GM18520 (cell line): Measurements from ENCODE around the gene ASPSCR1.

Source experiments
- ATAC-seq: cut with Tn5 transposase; IDR thresholded peaks from one replicate; pipeline ENCODE4 v1.9.1; 2021; ENCODE audit not compliant: unreplicated experiment

Gene ASPSCR1

DNA sequence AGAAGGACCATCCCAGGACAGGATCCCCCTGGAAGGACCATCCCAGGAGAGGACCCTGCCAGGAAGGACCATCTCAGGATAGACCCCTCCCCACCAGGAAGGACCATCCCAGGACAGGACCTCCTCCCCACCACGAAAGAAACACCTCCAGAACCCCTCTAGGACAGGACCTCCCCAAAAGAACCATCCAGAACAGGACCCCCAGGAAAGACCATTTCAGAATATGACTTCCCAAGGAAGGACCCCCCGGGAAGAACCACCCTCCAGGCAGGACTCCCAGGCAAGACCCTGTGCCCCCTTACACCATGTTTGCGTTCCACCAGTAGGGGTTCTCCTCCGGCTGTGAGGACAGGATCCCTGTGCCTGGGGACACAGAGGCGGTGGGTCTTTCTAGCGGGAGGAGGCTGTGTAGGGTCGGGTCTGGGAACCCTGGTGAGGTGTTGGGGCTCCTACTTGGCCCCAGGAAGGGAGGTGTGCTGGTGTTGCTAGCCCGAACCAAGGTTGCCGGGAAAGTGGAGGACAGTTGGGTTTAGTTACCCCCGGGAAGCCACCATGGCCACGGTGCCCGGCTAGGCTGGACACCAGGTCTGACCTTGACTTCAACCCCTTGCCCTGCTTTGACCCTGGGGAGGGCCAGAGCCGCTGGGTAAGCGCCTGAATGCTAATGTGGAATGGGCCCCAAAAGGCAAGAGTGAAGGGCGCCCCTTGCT, 18.6 kb upstream of the ASPSCR1 start:
- ATAC-seq: no peak

DNA sequence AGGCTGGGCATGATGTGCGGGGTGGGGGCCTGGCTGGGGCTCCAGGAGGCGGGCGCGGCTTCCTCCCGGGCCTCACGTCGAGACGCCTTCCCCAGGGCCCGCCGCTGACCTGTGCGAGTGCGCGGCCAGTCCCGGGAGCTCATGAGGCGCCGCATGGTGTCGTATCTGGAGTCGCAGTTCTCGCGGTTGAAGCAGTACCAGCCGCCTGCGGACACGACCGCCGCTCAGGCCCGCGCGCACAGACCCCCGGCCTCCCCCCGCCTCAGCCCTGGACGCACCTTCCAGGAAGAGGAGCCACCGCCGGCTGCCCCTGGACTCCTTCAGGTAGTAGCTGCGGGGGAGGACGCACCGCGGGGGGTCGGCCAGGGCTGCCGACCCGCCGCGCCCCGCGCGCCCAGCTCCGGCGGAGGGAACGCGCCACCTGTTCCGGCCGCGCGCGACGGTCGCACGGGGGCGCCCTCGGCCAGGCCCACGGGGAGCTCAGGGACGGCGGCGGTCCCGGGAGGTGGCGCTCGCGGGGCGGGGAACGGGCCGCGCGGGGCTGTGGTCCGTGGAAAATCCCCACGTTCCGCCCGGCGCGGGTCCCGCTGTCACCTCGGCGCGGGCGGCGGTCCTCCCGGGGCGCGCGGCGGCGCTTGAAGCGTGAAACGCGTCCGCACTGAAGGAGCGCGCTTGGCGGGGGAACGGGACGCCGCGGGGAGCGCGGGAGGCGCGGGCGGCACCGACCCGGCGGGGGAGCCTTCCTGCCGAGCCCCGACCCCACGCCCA, 17.9 kb upstream of the ASPSCR1 start:
- ATAC-seq: no peak

DNA sequence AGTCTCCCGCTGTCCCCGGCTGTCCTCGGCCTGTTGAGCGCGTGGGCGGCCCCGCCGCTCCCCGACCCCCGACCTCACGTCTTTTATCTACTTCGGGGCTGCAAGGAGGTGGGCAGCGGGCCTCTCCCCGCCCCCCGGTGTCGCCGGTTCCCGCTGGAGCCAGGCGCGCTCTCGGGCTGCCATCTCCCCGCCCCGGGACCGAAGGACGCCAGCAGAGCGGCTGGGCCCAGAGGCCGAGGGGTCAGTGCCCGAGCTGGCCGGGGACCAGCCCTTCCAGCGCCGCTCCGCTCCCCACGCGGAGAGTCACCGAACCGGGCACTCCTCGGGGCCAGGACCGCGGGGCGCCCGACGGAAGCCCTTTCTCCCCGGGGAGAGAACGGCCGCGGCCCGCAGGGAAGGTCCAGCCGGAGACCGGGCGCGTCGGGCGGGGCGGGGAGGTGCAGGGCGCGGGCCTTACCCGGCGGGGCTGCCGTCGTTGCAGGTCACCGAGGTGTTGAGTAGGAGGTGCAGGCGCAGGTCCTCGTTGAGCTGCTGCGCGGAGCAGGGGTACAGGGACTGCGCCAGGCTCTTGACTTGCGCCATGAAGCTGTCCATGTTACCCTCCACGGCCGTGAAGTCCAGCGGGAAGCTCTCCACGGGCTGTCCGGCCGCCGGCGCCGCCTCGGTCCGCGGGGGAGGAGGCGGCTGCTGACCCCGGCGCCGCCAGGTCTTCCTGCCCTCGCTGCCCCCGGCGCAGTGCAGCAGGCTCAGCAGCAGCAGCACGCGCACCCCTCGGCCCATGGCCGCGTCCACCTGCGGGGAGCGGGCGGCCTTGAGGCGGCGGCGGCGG, 17.1 kb upstream of the ASPSCR1 start:
- no peak for ATAC-seq

DNA sequence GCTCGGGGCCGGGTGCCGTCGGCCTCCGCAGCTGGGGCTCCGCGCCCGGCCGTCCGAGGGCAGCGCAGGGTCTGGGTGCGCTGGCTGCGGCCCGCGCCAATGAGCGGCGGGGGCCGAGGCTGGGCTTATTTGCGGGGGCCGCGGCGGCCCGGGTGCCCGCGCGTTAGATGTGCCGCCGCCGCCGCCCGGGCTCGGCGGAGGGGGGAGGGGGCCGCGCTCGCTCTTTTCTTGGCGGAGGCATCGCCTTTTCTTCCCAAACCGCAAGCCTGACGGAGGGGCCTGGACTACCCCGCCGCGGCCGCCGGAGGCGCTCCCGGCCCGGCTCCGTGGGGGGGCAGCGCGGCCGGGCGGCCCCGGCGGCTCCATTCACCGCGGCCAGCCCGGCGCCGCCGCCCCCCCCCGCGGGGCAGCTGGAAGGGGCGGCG, 16.3 kb upstream of the ASPSCR1 start, which contains the start of gene NOTUM:
Gene NOTUM (minus strand): TSS at position 101 of the 425 bp plus-strand sequence. CDS start 278 bp downstream, outside the sequence.
- no peak for ATAC-seq

DNA sequence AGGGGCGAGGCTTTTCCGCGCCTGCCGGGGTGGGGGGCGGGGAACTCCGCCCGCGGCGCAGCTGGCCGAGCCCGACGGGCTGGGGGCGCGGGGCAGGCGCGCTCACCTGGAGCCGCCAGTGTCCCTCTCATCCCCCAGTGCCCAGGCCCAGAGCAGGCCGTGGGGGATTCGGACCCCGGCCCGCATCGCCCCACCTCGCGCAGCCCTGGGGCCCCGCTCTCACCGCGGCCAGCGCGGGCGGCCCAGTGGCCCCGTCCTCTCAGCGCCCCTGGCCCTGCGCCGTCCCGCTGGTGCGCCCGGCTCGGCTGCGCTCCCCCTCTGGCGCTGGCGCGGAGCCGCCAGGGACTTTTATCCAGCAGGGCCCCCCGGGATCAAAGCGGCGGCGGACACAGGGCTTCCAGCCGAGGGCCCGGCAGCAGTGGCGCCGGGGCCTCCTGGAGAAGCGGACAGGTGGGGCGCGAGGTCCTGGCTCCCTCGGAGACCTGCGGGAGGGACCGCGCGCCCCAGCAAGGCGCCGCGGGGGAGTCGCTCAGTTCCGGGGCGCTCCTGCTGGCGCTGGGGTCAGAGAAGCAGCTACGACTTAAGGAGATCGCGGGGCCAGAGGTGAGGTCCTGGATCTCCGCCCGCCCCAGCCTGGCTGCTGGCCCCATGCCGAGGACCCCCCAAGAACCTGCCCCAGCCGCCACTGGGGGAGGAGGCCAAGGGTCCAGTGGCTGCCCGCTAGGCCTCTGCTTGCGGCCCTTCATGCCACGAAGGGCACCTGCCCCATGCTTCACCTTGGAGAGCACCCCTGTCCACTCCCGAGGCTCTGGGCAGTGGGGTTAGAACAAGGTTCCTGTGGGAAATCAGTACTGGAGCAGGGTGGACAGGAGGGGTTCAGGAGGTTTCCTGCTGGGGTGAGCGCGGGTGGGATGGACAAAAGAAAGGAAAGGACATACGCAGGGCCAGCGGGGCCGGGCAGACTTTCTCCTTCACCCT, 15.6 kb upstream of the ASPSCR1 start:
- ATAC-seq: no peak

DNA sequence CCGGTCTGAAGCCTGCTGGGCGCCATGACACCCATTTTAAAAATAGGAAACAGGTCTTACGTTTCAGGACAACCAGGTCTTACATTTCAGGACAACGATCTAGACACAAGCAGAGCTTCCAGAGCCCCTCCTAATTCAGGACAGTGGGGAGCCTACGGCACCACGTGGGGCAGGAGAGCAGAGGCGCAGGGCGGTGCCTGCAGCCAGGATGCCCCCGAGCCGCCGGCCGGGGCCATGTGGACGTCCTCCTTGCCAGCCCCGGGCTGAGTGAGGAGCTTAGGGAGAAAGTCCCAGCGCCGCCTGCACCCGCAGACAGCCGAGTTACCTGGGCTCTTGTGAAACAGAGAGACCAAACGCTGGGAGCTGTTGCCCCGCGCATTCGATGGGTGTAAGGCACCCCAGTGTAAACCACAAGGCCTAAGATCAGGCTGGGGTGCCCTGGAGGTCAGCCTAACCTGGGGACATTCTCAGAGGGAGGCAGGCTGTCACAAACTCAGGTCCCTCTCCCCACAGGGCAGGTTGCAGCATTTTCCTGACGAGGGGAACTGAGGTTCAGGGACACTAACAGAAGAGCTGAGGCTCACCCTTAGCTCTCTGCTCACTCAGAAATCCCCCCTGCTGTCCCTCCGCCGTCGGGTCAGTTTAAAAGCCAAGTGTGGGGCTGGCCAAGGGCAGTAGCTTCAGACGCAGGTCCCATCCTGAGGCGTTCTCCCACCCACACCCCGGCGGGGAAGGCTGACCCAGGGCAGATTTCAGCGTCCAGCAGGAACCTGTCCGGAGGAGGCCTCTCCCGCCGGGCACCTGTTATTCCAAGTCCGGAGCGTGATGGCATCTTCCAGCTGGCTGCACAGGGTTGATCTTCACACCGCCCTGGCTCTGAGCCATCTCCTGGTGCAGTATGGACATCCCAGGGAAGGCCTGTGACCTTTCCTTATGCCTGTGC, 14.7 kb upstream of the ASPSCR1 start:
- ATAC-seq: no peak

DNA sequence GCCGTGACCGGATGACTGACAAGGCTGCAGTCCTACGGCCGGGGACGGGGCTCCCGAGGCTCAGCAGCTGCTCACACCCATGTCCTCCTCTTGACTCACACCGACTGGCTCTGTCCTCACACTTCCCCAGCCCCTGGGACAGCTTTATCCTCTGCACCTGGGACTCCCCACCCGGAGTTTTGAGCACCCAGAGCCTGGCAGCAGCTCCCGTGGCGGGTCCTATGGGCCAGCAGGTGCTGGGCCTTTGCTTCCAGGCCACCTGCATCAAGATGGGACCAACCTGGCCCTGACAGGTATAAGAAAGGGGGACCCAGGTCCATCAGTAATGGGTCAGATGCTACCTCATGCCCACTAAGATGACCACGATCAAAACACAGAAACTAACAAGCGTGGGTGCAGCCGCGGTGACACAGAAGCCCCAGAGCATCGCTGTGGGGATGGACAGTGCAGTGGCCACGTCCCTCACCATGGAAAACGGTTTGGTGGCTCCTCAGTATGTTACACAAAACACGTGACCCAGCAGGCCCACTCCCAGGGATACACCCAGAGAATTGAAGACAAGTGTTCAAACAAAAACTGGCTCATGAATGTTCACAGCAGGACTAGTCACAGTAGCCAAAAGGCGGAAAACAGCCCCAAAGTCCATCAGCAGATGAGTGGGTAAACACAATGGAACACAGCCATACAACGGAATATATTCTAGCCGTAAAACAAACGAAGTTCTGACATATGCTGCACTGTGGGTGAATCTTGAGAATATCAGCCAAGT, 13.2 kb upstream of the ASPSCR1 start:
- ATAC-seq: no peak

DNA sequence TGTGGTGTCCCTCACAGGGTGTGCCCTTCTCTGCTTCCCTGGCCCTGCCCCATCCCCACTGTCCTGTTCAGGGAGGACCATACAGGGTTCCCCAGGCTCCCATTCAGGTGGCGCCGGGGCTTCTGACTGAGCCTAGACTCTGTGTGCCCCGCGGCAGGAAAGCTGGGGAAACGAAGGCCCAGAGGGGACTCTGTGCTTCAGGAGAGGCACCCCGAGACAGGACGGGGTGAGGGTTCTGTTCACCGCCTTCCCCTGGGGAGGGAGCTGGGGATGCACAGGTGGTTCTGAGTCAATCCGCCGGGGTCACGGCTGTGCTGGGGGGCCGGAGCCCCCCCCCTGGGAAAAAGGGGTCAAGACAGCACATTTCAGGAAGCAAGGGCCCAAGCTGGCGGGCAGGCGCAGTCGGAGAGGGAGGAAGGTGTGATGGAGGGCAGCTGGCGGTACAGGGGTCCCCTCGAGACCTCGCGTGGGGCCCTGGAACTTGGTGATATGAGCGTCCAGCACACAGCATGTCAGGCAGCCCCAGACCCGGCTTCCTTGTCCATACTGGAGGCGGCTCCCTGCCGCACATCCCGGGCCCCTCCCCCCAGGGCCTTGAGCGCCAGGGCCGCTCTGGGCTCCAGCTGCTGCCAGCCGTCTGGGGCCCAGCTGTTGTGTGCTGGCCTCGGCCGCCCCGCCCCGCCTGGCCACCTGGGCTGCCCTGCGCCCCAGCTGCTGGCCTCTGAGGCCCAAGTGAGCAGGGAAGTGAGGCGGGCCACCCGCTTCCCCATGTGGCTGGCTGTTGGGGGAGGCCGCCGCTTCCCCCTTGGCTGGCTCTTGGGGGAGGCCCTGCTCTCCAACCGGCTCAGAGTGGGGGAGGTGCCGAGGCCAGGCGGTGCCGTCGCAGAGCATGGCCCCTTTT, 10.8 kb upstream of the ASPSCR1 start:
- no peak for ATAC-seq

DNA sequence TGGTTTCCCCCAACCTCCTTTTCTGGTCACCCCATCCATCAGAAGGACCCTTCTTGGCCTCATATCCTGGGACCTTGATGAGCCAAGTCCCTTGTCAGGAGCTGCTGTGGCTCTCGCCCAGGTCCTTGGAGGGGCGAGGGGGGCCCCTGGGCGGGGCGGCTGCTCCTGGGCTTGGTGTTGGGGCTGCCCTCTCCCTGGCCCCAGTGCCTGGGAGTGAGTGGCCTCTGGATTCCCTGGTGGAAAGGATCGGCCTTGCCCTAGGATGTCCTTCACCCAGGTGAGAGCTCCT, 10.2 kb upstream of the ASPSCR1 start:
- ATAC-seq: no peak

DNA sequence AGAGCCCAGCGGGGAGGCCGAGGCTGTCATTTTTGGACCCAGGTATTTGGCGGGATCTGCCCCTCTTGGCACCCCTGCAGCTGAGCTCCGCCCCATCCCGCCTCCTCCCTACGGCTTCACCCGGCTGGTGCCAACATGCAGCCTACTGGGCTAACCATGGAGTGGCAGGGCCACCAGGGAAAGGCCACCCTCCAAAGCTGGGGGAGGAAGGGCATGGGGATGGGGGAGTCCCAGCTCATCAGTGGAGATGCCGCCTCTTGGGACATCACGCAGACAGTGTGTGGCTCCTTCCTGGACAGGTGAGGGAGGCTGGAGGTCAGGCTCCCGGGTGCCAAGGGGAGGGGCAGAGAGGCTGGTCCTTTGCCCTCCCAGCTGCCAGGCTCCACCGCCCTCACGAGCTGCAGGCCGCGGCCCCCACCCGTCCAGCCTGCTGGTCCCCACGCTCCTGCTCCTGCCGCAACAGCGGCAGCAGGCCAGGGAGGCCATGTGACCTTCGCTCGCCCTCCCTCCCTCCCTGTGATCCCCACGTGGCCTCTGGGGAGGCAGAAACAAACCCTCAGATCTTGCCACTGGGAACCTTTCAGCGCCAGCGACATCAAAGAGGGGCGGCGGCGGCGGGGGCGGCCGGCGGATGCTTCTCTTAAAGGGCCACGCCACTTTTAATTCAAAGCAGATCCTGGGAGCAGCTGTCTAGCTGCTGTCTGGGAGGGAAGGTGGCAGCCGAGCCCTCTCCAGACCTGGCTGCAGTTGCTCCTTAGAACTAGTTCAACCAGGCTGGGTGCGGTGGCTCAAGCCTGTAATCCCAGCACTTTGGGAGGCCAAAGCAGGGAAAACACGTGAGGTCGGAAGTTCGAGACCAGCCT, 9.7 kb upstream of the ASPSCR1 start:
- no peak for ATAC-seq

DNA sequence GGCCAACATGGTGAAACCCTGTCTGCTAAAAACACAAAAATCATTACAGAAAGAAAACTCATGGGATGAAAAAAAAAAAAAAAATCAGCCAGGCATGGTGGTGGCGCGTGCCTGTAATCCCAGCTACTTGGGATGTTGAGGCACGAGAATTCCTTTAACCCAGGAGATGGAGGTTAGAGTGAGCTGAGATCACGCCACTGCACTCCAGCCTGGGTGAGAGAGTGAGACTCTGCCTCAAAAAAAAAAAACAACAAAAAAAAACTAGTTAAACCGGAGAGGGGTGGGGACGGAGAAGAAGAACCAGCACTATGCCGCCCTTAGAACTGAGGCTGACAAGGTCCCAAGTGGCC, 9.1 kb upstream of the ASPSCR1 start:
- ATAC-seq: no peak

DNA sequence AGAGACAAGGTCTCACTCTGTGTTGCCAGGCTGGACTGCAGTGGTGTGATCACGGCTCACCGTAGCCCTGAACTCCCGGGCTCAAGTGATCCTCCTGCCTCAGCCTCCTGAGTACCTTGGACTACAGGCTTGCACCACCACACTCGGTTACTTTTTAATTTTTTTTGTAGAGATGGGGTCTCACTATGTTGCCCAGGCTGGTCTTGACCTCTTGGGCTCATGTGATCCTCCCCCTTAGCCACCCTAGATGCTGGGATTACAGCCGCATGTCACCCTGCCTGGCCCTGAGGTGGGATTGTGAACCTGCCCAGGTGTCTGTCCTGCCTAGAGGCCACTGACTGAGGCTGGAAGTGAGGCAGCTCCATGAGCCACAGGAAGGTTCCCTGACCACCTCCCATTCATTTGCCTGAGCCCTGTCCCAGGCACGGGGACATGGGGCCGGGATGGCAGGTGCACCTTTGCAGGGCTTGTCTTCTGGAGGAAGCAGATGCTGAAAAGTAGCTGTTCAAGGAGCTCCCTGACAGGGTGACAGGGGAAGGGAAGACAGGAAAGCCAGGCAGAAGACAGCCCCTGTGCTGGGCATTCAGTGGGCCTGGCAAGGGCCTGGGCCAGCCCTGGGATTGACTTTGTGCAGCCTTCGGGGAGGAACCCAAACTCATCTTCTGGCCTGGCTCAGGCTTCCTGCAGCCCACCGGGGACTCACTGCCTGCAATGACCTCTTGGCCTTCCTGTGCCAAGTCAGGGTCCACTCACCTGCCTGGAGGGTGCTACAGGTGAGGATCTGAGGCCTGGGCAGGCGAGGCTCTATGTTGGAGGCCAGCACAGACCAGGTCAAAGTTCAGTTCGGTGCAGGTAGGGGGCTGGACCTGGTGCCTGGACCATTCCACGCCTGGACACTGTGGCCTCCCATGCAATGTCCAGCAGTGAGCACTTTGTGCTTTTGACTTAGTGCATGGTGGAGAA, 8.3 kb upstream of the ASPSCR1 start:
- no peak for ATAC-seq

DNA sequence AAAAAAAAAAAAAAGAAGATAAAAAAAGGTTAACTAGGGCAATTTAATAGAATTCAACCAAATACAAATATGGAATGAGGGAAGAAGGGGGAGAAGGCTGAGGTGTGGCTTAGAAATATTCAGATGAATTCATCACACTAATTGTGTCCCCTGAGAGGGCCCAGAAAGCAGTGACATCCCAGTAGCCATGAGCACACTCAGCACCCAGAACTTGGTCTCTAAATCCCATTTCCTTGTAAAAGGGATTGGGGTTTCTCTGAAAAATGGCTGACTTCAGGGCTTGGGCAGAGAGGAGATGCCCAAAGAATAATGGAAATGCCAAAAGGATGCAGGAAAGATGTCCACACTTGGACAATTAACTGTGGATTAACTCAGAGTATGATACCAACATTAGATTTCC, 4.0 kb upstream of the ASPSCR1 start:
- ATAC-seq: no peak

DNA sequence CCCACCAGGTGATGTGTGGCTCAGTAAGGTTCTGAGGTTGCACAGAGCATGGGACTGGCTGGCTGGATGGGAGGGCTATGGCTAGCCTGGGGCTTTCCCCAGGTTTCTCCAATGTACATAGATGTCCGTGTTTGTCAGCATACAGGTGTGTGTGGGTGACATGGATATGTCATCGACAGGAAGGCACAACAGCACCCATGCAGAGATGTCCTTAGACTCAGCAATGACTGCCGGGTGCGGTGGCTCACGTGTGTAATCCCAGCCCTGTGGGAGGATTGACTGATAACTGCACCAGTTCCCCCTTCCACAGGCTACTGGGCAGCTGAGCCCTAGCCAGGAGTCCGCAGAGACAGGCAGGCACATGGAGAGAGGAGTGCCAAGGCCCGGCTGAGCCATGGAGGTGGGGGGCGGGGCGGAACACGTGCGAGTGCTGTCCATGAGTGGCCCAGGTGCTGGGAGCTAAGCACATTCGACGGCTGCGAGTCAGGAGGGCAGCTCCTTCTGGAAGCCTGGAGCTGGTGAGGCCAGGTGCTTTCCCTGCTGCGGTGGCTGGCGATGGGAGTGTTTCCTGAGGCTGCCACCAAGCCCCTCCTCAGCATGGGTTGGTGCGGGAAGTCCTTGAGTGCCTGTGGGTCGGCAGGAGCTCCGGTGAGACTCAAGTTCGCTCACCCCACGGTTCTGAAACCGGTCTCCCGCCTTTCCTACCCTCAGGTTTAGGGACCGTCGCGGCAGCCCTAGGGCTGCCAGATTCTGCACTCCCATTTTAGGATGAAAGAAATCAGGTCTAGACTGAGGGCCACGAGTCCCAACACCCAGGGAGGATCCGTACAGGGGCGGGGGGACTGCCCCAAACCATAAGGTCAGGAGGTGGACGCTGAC, 858 bp upstream of the ASPSCR1 start:
- ATAC-seq: no peak
